VCaP (cell line): ENCODE data around the gene PLSCR4.

Experiments
- H3K27ac ChIP-seq: fragments of 450-650 bp; 2 replicates; pipeline ENCODE4 v1.5.1; 2017
- TF ChIP-seq, protein P1 (sequence below): fragments of 450-650 bp; conservative IDR thresholded peaks from 2 replicates; pipeline ENCODE4 v1.5.1; 2017; ENCODE audit warnings: mild to moderate bottlenecking, moderate library complexity

Gene PLSCR4

DNA sequence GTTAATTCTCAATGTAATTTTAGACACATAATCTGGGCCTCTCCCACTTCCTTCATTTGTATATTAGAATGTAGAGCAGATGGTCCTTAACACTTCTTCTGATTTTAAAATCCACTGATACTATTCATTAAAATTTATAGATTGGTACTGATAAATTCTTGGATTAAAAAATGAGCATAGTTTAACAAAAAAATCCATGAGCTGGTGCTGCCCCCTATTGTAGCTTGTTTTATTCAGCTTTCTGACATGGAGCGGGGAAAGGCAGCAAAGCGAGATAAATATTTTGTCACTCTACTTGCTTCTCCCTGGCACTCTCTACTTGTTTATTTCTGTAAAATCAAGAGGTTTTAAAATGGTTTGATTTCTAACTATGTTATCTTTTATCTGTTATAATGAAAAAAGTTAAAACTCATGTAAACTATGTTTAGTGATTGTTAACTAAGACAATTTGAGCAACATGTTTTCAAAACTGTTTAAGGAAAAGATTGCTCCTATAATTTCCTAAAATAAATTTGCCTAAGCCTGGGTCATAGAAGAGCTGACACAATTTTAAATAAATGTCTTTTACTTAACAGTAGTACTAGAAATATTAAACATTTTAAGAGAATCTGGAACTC, 63.5 kb downstream of the PLSCR4 start:
- no peak overlapping the region for H3K27ac ChIP-seq
- TF ChIP-seq, protein P1, sequence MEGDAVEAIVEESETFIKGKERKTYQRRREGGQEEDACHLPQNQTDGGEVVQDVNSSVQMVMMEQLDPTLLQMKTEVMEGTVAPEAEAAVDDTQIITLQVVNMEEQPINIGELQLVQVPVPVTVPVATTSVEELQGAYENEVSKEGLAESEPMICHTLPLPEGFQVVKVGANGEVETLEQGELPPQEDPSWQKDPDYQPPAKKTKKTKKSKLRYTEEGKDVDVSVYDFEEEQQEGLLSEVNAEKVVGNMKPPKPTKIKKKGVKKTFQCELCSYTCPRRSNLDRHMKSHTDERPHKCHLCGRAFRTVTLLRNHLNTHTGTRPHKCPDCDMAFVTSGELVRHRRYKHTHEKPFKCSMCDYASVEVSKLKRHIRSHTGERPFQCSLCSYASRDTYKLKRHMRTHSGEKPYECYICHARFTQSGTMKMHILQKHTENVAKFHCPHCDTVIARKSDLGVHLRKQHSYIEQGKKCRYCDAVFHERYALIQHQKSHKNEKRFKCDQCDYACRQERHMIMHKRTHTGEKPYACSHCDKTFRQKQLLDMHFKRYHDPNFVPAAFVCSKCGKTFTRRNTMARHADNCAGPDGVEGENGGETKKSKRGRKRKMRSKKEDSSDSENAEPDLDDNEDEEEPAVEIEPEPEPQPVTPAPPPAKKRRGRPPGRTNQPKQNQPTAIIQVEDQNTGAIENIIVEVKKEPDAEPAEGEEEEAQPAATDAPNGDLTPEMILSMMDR = peak; percentile 79

DNA sequence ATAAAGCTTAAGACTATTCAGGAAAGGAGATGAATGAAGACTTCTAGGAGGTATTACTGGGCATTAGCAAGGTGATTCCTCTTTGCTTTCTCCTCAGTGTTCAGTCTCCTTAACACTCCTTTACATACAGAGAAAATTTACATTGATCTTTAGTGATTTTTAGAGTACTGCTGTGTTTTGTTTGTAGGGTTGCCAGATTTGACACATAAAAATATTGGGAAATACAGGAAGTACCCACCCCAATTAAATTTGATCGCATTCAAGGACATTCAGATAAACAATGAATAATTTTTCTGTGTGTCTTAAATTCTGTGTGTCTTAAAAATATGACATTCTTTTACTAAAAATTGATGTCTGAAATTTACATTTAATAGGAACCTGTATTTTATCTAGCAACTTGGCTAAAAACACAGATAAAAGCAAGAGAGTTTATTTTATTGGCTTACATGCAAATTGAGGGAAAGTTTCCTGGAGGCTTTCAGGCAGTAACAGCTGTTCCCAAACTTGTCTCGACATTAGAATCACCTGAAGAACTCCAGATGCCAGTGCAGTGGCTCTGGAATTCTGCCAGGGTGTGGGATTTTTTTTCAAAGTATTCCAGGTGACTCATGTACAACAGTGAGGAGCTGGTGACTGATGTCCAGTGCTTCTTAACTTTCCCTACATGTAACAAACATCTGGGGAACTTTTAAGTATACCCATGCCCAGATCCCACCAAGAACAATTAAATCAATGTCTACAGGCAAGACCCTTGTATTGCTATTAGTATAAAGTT, 66.5 kb downstream of the PLSCR4 start:
- no peak overlapping the region for H3K27ac ChIP-seq
- TF ChIP-seq, protein P1 = no peak

DNA sequence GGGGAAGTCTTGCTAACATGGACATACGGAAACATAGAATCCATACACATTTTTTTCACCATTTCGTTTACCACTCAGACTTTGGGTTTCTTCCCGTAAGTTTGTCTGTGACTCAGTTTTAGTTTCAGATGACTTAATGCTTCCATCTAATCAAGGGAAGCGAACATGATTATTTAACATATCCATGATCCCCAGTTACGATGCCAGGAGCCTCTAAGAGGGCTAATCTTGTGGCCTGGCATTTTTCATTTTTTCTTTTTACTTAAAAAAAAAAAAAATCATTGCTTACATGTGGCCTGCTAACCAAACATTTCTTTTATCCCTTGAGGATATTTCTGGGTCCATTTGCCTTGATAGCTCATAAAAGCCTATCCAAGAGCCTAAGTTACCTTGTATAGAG, 69.7 kb downstream of the PLSCR4 start:
- H3K27ac ChIP-seq = no peak overlapping the region
- TF ChIP-seq, protein P1 = no peak

DNA sequence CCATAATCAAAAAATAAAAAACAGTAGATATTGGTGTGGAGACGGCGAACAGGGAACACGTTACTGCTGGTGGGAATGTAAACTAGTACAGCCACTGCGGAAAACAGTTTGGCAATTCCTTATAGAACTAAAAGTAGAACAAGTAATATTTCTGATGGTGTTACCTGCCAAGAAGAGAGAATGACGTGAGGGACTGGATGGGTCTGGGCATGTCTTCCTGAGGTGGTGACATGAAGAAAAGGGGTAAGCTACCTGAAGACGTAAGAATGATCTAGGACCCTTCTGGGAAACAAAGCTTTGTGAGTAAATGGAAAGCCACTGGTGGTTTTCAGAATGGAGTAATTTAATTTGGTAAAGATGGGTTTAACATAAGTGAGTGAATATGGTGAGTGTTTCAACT, 70.5 kb downstream of the PLSCR4 start:
- no peak overlapping the region for H3K27ac ChIP-seq
- TF ChIP-seq, protein P1 = no peak

DNA sequence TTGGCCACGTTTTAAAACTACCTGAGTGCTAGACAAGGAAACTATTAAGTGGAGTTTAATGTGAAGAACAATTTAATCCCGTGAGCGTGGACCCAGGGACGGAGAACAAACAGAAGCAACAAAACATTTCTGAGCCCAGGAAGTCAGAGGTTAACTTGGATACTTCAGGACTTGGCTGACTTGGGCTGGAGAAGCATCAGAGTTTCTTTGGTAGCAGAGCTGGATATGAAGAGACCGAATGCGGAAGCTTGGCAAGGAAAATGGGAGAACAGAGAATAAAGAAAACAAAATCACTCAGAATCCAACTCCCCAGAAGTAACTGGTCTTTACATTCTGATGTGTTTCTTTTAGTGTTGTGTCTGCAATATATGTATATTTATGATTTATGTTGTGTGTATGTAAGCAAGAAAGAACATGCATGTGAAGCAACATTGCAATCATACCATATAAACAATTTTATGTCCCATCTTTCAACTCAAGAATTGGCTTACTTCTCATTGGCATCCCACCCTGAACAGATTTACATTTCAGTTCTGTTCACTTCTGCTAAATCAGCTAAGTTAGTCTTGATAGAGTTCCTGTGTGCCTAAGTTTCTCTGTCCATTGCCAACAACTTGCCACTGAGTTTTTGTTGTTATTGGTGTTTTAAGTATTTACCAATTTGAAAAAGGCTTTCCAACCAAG, 72.8 kb downstream of the PLSCR4 start:
- TF ChIP-seq, protein P1 = no peak
- H3K27ac ChIP-seq = no peak overlapping the region

DNA sequence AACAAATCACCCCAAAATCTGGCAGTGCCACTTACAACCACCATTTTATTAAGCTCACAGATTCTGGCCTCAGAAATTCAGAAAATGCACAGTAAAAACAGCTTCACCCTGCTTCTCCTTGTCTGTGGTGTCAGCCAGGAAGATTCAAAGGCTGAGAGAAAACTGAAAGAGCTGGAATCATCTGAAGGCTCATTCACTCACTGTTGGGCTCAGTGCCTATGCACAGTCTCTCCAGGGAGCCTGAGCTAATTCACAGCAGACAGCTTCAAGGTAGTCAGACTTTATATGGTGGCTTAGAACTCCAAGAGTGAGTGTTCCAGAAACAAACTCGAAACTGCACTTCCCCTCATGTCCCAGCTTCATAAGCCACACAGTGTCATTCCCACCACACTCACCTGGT, 73.4 kb downstream of the PLSCR4 start:
- TF ChIP-seq, protein P1 = no peak
- no peak overlapping the region for H3K27ac ChIP-seq

DNA sequence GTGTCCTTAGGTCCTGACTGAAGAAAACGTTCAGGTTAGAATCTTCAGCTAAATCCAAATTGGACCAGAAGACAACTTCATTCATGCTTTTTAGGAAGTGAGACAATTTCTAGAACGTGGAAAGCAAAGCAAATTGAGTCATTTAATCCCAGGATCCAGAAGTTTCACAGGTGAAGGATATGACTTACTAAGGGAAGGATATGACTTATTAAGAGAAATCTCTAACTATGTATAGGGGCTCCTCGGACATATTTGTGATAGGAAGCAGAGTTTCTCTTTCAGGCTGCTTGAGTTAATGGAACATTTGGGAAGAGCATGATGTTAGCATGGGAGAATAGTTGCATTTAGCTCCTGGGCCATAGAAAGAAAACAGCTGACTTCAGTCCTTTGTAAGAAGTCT, 73.8 kb downstream of the PLSCR4 start:
- no peak overlapping the region for H3K27ac ChIP-seq

More for the DNA sequence above, 73.8 kb downstream of the PLSCR4 start:
- TF ChIP-seq, protein P1 = no peak
